RPMI7951 (cell line): ENCODE data around the gene DNMT3L. TPM values are rescaled to one million over a fixed set of nuclear protein-coding genes. Genes with fewer than 3 reads are reported as not detected.
"Not testable (repeated sequence)": the region's sequence is repeated elsewhere in the genome, so short reads cannot be mapped to it uniquely, and the experiment has no call there.

Experiments
- DNase-seq: peaks from one replicate; pipeline ENCODE4 v3.0.0-alpha.2; 2012; ENCODE audit warnings: low read depth
- total RNA-seq: library from RNA; depleted of rRNA; stranded (reverse); fragments of >200 nt; shearing (Covaris generic); gene quantifications from 2 replicates; pipeline ENCODE4 v1.2.3, GENCODE V29; 2014

The DNMT3L gene
- total RNA-seq, 1 experiment from 2014 or later: 0.12 TPM

GRCh38 chr21:44249204-44250037, 12.3 kb downstream of the DNMT3L start:
- not testable (repeated sequence) for DNase-seq

DNA sequence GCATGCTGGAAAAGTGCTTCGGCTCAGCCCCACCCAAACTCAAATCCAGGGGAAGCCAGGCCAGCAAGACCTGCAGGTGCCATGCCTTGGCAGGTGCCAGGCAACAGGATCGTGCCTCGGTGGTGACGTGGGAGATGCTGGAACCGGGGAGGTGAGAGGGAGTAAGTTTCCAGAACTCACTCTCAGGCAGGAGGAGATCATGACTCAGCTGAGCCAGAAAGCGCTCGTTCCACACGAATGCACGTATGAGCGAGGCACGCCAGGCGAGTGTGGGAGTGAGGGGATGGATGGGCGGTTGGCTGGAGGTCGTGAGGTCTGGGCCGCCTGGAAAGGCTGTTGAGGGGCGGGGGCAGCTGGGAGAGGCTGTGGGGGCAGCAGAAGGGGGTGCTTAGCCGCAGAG, 13.8 kb downstream of the DNMT3L start:
- DNase-seq: not testable (repeated sequence)

- not testable (repeated sequence) for DNase-seq
Measured at GRCh38 chr21:44243980-44244379, 17.7 kb downstream of the DNMT3L start.

DNA sequence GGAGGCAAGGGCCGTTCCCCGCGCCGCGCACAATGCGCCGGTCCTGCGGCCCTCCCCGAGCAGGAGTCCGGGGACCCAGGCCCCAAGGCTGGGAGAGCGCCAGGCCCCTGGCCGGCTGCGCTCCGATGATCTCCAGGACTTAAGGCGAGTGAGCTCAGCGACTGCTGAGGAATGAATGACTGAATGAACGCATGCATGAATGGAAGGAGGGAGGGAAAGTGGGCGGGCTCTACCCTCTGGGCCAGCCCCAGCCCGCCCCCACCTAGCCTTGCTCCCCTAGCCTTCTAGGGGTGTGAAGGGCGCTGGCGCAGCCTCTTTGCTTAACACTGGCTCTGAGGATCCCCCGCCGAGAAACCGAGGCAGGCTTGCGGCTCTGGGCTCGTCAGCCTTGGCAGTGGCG, 20.4 kb downstream of the DNMT3L start:
- DNase-seq: not testable (repeated sequence)

DNA sequence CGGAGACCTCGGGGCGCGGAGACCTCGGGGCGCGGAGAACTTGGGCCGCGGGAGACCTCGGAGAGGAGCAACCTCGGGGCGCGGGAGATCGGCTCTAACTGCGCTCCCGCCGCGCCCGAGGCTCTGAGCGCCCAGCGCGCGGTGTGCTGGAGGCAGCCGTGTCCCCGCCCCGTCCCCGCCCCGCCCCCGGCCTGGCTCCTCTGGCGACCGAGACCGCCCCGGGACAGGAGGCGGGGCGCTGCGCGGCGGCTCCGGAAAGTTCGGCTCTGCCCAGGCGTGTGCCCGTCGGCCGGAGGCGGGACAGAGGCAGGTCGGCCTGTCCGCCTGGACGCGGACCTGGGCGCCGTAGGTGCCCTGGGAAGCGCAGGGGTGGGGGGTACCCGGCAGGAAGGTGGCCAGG, 20.9 kb downstream of the DNMT3L start, which contains the start of gene ICOSLG:
TSS of gene ICOSLG (minus strand) at position 102 of the 400 bp plus-strand sequence. CDS start 126 bp downstream, outside the sequence.
- DNase-seq: not testable (repeated sequence)

GRCh38 chr21:44240353-44240752, 21.3 kb downstream of the DNMT3L start:
- DNase-seq: not testable (repeated sequence)

- not testable (repeated sequence) for DNase-seq
Measured at GRCh38 chr21:44229561-44229960, 32.1 kb downstream of the DNMT3L start.

GRCh38 chr21:44228109-44228508, 33.6 kb downstream of the DNMT3L start:
- DNase-seq: not testable (repeated sequence)

- not testable (repeated sequence) for DNase-seq
Measured at GRCh38 chr21:44227614-44228013, 34.1 kb downstream of the DNMT3L start.

DNA sequence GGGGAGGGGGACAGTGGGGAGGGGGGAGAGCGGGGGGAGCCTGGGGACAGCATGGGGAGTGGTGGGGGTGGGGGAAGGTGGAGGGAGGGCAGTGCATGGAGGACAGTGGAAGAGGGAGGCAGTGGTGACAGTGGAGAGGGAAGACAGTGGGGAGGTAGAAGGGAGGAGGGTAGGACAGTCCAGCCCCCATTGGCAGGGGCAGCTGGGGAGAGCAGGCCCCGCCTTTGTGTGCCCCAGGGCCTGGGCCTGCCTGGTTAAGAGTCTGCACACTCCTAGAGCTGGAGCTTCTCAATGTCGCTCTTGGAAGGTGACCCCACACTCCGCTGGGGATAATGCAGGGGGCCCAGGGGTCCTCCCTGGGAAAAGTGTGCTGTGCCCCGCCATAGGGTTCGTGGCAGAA, 36.1 kb downstream of the DNMT3L start:
- DNase-seq: not testable (repeated sequence)

GRCh38 chr21:44223334-44223733, 38.4 kb downstream of the DNMT3L start:
- not testable (repeated sequence) for DNase-seq

DNA sequence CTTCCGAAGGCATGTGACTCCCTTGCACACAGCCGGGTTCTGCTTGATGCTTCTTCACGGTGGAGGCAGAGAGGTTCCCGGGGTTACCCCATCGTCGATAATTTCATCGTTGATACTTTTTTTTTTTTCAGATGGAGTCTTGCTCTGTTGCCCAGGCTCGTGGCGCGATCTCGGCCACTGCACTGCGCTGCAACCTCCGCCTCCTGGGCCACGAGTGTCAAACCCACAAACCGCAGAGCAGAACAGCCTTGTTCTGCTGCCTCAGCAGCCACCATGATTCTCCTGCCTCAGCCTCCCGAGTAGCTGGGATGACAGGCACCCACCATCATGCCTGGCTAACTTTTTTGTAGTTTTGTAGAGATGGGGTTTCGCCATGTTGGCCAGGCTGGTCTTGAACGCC, 41.0 kb downstream of the DNMT3L start:
- not testable (repeated sequence) for DNase-seq

GRCh38 chr21:44218461-44218860, 43.2 kb downstream of the DNMT3L start:
- DNase-seq: not testable (repeated sequence)

GRCh38 chr21:44211978-44212377, 49.7 kb downstream of the DNMT3L start:
- not testable (repeated sequence) for DNase-seq

GRCh38 chr21:44211574-44211973, 50.1 kb downstream of the DNMT3L start:
- DNase-seq: not testable (repeated sequence)

DNA sequence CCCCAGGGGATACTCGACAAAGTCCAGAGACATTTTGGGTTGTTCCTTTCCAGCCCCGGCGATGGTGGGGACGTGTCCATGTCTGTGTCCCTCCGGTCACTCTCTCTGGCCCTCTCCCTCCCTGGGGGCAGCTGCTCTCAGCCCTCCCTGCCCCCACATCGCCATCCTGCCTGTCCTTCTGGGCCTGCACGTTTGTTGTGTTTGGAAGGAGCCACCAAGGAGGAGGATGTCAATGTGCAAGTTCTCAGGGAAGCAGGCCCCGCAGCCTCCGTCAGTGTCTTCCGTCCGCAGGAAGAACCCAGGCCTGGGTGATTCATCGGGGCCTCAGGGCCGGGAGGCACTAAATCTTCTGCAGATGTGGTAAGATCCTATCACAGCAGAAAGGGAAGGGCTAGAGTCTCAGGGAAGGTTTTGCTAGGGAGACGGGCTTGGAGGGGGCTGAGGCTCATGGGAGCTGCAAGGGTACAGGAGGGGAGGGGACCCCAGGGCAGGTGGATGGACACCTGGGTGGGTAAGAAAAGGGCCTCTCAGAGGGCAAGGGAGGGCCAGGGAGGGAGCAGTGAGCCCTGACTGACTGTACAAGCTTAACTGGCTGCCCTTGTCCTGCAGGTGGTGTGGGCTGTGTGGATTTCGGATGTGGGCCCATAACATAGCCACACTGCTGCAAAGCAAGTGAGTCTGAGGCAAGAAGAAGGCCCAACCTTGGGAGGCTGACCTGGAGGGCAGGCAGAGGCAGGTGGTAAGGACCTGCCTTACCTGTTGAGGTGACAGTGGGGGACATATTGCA, 53.6 kb downstream of the DNMT3L start:
- DNase-seq: peak; percentile 81

DNA sequence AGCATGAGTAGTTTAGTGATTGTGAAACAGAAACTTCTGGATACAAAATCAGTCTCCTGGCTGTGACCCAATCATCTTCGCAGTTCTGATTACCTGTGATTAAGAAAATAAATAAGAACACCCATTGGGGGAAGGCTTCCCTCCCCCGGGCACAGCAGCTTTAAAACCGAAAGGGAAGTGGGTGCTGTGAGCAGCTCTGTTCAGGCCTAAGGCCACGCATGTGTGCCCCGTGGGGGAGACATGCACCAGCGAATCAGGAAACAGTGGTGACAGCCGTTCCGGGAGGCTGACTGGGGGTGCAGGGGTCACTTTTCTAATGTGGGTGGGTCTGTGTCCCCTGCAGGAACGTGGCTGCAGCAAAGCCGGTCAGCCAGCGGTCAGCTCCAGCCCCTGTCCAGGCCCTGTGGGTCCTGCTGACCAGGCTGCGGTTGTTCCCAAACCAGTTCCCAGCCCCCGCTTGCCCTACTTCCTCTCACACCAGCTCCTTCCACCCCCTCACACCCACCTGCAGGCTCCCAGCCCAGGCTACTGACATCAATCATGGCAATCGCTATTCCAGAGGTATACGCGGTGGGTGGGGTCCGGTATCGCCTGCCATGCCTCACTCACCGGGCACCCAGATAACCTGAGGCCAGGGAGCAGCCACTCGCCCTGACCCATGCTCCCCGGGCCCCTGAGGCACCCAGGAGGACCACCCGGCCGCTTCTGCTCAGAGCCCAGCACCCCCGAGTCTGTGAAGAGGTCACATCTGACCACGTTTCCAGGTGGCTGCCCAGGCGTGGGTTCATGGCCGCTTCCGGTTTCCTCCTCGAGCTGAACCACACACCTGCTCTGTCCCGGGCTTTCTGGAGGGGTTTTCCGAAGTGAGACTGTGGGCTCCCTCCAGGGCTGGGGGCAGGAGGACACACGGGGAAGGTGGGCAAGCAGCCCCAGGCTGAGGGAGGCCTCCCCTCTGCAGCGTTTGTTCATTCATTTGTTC, 54.7 kb downstream of the DNMT3L start:
- not testable (repeated sequence) for DNase-seq

DNA sequence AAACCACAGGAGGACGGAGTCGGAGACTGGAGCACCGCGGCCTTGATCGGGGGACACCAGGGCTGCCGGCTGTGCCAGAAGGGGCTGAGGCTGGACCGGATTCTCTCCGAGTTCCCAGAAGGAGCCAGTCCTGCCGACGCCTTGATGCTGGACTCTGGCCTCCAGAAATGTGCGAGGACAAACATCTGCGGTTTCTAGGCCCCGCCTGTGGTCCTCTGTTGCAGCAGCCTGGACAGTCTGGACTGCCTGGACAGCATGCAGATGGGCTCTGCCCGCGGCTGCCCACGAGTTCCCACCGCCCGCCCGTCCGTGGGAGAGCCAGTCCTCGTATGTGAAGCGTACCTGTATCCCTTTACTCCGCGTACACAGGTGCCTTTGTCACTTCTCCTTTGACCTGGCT, 55.5 kb downstream of the DNMT3L start:
- not testable (repeated sequence) for DNase-seq

DNA sequence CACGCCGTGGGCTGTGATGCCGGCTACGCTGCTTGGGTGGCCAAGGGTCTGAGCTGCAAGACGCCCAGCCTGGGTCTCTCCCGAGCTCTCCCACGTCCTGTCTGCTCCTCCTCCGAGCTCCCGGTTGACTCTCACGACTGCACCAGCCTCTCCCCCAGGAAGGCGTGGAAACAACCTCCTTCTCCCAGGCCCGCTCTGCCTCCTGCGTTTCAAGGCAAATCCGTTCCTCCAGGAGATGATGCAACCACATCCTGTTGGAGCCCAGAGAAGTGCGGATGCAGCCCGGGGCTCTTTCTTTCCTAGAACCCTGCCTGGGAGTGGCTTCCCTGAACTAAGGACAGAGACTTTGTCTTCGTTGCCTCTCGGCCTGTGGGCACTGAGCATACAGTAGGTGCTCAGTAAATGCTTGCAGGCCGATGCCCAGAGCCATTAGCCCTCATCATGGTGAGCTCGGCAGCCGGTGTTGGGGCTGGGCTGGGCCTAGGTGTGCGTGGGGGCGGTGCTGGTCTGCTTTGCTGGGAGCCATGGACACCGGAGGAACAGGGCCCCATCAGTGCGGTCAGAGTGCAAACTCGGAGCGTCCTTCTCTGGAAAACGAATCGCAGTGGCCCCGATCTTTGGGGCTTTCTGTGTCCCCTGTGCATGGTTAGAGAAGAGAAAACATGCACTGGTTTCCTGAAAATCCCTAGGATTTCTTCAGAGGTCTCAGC, 59.0 kb downstream of the DNMT3L start:
- not testable (repeated sequence) for DNase-seq

- peak; percentile 0 for DNase-seq
Measured at GRCh38 chr21:44199997-44200396, 61.7 kb downstream of the DNMT3L start.

- peak; percentile 0 for DNase-seq
Measured at GRCh38 chr21:44199448-44199847, 62.2 kb downstream of the DNMT3L start.
